C4-2B (cell line): ENCODE data around the gene CAMTA1.

Experiments
- ZFX ChIP-seq: fragments of 450-650 bp; IDR thresholded peaks from 2 replicates; pipeline ENCODE4 v1.6.1; 2017
- TF ChIP-seq, protein P1 (sequence below): fragments of 450-650 bp; conservative IDR thresholded peaks from 2 replicates; pipeline ENCODE4 v1.5.1; 2017; ENCODE audit warnings: mild to moderate bottlenecking

DNA sequence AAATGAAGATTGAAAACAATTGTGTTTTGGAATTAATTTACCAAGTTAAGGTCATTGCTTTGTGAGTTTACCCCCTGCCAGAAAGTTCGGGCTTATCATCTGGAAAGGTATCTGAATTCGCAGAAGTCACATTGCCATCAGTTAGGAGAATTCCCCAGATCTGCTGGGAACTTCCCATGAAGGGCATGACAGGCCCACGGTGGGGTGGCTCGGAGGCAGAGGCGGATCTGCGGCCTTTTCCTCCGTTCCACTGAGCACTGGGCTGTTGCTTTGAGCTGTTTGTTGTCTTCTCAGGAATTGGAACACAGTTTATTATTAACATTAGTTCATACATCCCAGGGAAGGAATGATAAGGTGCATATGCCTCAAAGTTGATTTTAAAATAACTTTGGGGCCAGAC, 320.0 kb downstream of the CAMTA1 start:
- TF ChIP-seq, protein P1, sequence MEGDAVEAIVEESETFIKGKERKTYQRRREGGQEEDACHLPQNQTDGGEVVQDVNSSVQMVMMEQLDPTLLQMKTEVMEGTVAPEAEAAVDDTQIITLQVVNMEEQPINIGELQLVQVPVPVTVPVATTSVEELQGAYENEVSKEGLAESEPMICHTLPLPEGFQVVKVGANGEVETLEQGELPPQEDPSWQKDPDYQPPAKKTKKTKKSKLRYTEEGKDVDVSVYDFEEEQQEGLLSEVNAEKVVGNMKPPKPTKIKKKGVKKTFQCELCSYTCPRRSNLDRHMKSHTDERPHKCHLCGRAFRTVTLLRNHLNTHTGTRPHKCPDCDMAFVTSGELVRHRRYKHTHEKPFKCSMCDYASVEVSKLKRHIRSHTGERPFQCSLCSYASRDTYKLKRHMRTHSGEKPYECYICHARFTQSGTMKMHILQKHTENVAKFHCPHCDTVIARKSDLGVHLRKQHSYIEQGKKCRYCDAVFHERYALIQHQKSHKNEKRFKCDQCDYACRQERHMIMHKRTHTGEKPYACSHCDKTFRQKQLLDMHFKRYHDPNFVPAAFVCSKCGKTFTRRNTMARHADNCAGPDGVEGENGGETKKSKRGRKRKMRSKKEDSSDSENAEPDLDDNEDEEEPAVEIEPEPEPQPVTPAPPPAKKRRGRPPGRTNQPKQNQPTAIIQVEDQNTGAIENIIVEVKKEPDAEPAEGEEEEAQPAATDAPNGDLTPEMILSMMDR = no peak
- TF ChIP-seq ZFX = no peak
